ENCODE measurements around the gene KAT6B. TPM values are rescaled to one million over a fixed set of nuclear protein-coding genes. Genes with fewer than 3 reads are reported as not detected.
A peak's percentile ranks its signal among the peaks of the same experiment; 100 is the strongest.

Gene KAT6B
- total and polyA plus RNA-seq, 2 experiments from 2014 or later = 32.0 to 43.9 TPM

DNA sequence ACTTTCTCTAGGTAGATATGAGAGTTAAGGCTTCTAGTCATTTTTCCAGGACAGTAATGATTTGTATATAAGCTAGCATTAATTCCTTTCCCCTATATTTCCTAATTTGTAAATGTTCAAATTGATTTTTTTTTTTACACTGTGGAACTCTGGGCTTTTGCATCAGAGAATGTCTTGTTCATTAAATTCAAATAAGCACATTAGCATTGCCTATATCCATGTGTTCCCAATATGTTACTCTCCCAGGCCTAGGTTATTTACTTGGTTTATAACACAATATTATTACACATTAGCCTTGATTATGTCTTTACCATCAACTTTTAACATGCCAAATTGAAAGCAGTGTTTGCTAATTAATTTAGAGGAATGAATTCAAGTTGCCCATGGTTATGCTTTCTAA, 201.6 kb downstream of the KAT6B start:
- DNase-seq (ENCODE audit: low read depth in 1 of 2, low spot score in 1 of 2) = no peak
- no peak overlapping the region for H3K27ac ChIP-seq
- H3K4me3 ChIP-seq = no peak overlapping the region
- no peaks in the 10 kb centered on the region for H3K9me3 ChIP-seq (ENCODE audit: low read depth)
- TF ChIP-seq, protein P1, sequence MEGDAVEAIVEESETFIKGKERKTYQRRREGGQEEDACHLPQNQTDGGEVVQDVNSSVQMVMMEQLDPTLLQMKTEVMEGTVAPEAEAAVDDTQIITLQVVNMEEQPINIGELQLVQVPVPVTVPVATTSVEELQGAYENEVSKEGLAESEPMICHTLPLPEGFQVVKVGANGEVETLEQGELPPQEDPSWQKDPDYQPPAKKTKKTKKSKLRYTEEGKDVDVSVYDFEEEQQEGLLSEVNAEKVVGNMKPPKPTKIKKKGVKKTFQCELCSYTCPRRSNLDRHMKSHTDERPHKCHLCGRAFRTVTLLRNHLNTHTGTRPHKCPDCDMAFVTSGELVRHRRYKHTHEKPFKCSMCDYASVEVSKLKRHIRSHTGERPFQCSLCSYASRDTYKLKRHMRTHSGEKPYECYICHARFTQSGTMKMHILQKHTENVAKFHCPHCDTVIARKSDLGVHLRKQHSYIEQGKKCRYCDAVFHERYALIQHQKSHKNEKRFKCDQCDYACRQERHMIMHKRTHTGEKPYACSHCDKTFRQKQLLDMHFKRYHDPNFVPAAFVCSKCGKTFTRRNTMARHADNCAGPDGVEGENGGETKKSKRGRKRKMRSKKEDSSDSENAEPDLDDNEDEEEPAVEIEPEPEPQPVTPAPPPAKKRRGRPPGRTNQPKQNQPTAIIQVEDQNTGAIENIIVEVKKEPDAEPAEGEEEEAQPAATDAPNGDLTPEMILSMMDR (IDR thresholded peaks at IDR 0.05; ENCODE audit: low read depth, low read length) = no peak
- H3K27me3 ChIP-seq = no peaks in the 10 kb centered on the region
- H3K4me1 ChIP-seq (ENCODE audit: low read depth) = no peaks in the 10 kb centered on the region
- peaks cover 46% of the 10 kb centered on the region for H3K36me3 ChIP-seq

GRCh38 chr10:75028748-75029147, 202.3 kb downstream of the KAT6B start:
- no peaks in the 10 kb centered on the region for H3K9me3 ChIP-seq (ENCODE audit: low read depth)
- H3K27ac ChIP-seq = no peak overlapping the region
- DNase-seq (ENCODE audit: low read depth in 1 of 2, low spot score in 1 of 2) = no peak
- TF ChIP-seq, protein P1 (IDR thresholded peaks at IDR 0.05; ENCODE audit: low read depth, low read length) = no peak
- peaks cover 43% of the 10 kb centered on the region for H3K36me3 ChIP-seq
- no peak overlapping the region for H3K4me3 ChIP-seq
- H3K4me1 ChIP-seq (ENCODE audit: low read depth) = no peaks in the 10 kb centered on the region
- H3K27me3 ChIP-seq = no peaks in the 10 kb centered on the region

DNA sequence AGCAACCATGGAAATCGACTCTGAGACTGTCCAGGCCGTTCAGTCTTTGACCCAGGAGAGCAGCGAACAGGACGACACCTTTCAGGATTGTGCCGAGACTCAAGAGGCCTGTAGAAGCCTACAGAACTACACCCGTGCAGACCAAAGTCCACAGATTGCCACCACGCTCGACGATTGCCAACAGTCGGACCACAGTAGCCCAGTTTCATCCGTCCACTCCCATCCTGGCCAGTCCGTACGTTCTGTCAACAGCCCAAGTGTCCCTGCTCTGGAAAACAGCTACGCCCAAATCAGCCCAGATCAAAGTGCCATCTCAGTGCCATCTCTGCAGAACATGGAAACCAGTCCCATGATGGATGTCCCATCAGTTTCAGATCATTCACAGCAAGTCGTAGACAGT, 203.0 kb downstream of the KAT6B start:
- DNase-seq (ENCODE audit: low read depth in 1 of 2, low spot score in 1 of 2) = no peak
- Histone ChIP-seq H3K27me3 (no peaks in the 10 kb centered on the region), H3K4me1 (ENCODE audit: low read depth) (no peaks in the 10 kb centered on the region), H3K9me3 (ENCODE audit: low read depth) (no peaks in the 10 kb centered on the region), H3K36me3 (peaks cover 43% of the 10 kb centered on the region), H3K27ac (no peak overlapping the region), H3K4me3 (no peak overlapping the region)
- TF ChIP-seq, protein P1 (IDR thresholded peaks at IDR 0.05; ENCODE audit: low read depth, low read length) = no peak

GRCh38 chr10:75029857-75030256, 203.5 kb downstream of the KAT6B start:
- TF ChIP-seq, protein P1 (IDR thresholded peaks at IDR 0.05; ENCODE audit: low read depth, low read length) = no peak
- H3K27ac ChIP-seq = no peak overlapping the region
- H3K9me3 ChIP-seq (ENCODE audit: low read depth) = no peaks in the 10 kb centered on the region
- no peak overlapping the region for H3K4me3 ChIP-seq
- DNase-seq (ENCODE audit: low read depth in 1 of 2, low spot score in 1 of 2) = peak in 1 of 2 donors; percentile 73
- H3K4me1 ChIP-seq (ENCODE audit: low read depth) = no peaks in the 10 kb centered on the region
- H3K36me3 ChIP-seq = peaks cover 40% of the 10 kb centered on the region
- no peaks in the 10 kb centered on the region for H3K27me3 ChIP-seq

GRCh38 chr10:75030371-75030770, 204.0 kb downstream of the KAT6B start:
- no peak overlapping the region for H3K27ac ChIP-seq
- no peaks in the 10 kb centered on the region for H3K27me3 ChIP-seq
- TF ChIP-seq, protein P1 (IDR thresholded peaks at IDR 0.05; ENCODE audit: low read depth, low read length) = no peak
- H3K9me3 ChIP-seq (ENCODE audit: low read depth) = no peaks in the 10 kb centered on the region
- H3K4me3 ChIP-seq = no peak overlapping the region
- H3K36me3 ChIP-seq = peaks cover 35% of the 10 kb centered on the region
- no peak for DNase-seq (ENCODE audit: low read depth in 1 of 2, low spot score in 1 of 2)
- no peaks in the 10 kb centered on the region for H3K4me1 ChIP-seq (ENCODE audit: low read depth)

DNA sequence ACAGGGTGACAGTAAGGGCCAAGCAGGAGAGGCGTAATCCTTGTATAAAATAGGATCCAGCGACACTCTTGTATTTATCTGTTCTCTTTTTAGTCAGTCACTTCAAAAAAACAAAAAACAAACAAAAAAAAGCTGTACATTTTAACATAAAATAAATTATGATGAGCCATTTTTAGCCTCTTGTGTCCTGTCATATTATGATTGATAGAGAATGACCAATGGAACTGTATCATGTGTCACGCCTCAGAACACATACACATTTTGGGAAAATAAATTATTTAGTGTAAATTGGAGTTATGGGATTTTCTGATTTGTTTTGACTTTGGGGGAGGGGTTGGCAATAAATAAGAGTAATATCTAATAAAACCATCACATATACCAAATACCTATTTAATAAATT, 205.7 kb downstream of the KAT6B start:
- no peaks in the 10 kb centered on the region for H3K4me1 ChIP-seq (ENCODE audit: low read depth)
- H3K36me3 ChIP-seq = peaks cover 26% of the 10 kb centered on the region
- DNase-seq (ENCODE audit: low read depth in 1 of 2, low spot score in 1 of 2) = no peak
- TF ChIP-seq, protein P1 (IDR thresholded peaks at IDR 0.05; ENCODE audit: low read depth, low read length) = no peak
- H3K27me3 ChIP-seq = no peaks in the 10 kb centered on the region
- no peak overlapping the region for H3K27ac ChIP-seq
- no peak overlapping the region for H3K4me3 ChIP-seq
- H3K9me3 ChIP-seq (ENCODE audit: low read depth) = no peaks in the 10 kb centered on the region
